ENCODE data around the gene CASK.

CASK gene

DNA sequence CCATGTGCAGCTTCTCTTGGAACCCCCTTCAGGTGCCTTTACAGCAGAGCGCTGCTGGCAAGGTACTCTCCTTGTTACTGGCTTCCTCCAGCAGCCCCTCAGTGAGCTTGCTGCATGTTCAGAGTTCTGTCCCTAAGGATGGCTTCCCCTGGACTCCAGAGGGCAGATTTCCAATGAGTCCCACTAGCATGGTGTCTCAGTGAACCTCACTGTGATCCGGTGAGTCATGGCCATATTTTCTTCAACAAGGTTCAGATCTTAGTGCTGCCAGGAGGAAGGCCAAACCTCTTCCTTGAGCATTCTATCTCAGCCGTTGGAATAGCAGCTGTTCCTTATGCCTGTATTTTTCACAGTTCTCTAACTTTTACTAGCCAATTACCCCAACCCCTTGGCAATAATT is 98.8 kb downstream of the CASK start:
- no peak overlapping the region for H3K4me3 ChIP-seq (ENCODE audit: low read depth, low read length)
- H4K91ac ChIP-seq (ENCODE audit: low read depth, low read length), result no peak overlapping the region
- DNase-seq, result no peak
- H2AFZ ChIP-seq (ENCODE audit: insufficient read depth, low read length, poor library complexity), result no peak overlapping the region
- H3K14ac ChIP-seq (ENCODE audit: low read length), result no peak overlapping the region
- H3K9ac ChIP-seq (ENCODE audit: low read length), result no peak overlapping the region
- H4K12ac ChIP-seq (ENCODE audit: low read depth, low read length), result no peak overlapping the region
- no peaks in the 10 kb centered on the region for H3K27me3 ChIP-seq (ENCODE audit: insufficient read depth, low read length)
- no peak overlapping the region for H3K4me2 ChIP-seq (ENCODE audit: low read length)
- no peak overlapping the region for H2BK12ac ChIP-seq (ENCODE audit: low read length)
- no peaks in the 10 kb centered on the region for H3K9me3 ChIP-seq (ENCODE audit: insufficient read depth, low read depth, low read length)
- no peak overlapping the region for H2AK5ac ChIP-seq (ENCODE audit: low read length)
- H3K23ac ChIP-seq (ENCODE audit: low read length), result no peak overlapping the region
- no peak overlapping the region for H3K27ac ChIP-seq (ENCODE audit: low read depth, low read length)
- no CpG with 5 or more reads among the region's 3 CpGs for WGBS (ENCODE audit: extremely low coverage, insufficient coverage, insufficient read length)
- no peaks in the 10 kb centered on the region for H3K36me3 ChIP-seq (ENCODE audit: control insufficient read depth in 1 of 2, insufficient read depth in 2 of 2, low read length in 2 of 2)
- no peak overlapping the region for H2BK120ac ChIP-seq (ENCODE audit: insufficient read depth, low read length, poor library complexity)
- no peaks in the 10 kb centered on the region for H3K4me1 ChIP-seq (ENCODE audit: control insufficient read depth in 1 of 2, insufficient read depth in 2 of 2, low read length in 2 of 2)
- no peak overlapping the region for H3K4ac ChIP-seq (ENCODE audit: low read depth, low read length)
- H3K18ac ChIP-seq (ENCODE audit: low read length), result no peak overlapping the region
- H4K8ac ChIP-seq (ENCODE audit: low read depth, low read length), result no peak overlapping the region
- H3K79me1 ChIP-seq (ENCODE audit: low read length), result no peaks in the 10 kb centered on the region
- H3K79me2 ChIP-seq (ENCODE audit: control insufficient read depth, insufficient read depth, low read length, poor library complexity), result no peaks in the 10 kb centered on the region
- no peak overlapping the region for H2BK5ac ChIP-seq (ENCODE audit: low read depth, low read length, poor library complexity)

DNA sequence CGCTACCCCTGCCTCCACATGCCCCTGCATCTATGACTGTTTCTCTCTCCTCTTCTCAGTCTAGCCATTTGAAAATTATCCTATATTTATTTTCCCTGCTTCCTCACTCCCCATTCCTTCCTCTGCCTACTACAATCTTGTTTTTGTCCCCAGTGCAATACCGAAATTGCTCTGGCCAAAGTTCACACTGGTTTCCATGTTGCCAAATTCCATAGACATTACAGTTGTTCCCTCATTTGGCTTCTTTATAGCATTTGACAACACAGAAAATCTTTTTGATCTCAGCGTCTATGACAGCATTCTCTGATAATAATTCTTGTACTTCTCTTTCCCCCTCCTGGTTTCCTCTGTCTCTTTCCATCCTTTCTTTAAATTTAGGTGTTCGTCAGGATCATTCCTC is 100.0 kb downstream of the CASK start:
- Histone ChIP-seq H3K9me3 (ENCODE audit: insufficient read depth, low read depth, low read length) (no peaks in the 10 kb centered on the region), H4K91ac (ENCODE audit: low read depth, low read length) (no peak overlapping the region), H3K4me2 (ENCODE audit: low read length) (no peak overlapping the region), H3K4ac (ENCODE audit: low read depth, low read length) (no peak overlapping the region), H3K79me2 (ENCODE audit: control insufficient read depth, insufficient read depth, low read length, poor library complexity) (no peaks in the 10 kb centered on the region), H4K12ac (ENCODE audit: low read depth, low read length) (no peak overlapping the region), H2AFZ (ENCODE audit: insufficient read depth, low read length, poor library complexity) (no peak overlapping the region), H2AK5ac (ENCODE audit: low read length) (no peak overlapping the region), H3K4me3 (ENCODE audit: low read depth, low read length) (no peak overlapping the region), H3K4me1 (ENCODE audit: control insufficient read depth in 1 of 2, insufficient read depth in 2 of 2, low read length in 2 of 2) (no peaks in the 10 kb centered on the region), H2BK12ac (ENCODE audit: low read length) (no peak overlapping the region), H3K79me1 (ENCODE audit: low read length) (no peaks in the 10 kb centered on the region), H3K27ac (ENCODE audit: low read depth, low read length) (no peak overlapping the region), H3K18ac (ENCODE audit: low read length) (no peak overlapping the region), H3K14ac (ENCODE audit: low read length) (no peak overlapping the region), H3K36me3 (ENCODE audit: control insufficient read depth in 1 of 2, insufficient read depth in 2 of 2, low read length in 2 of 2) (no peaks in the 10 kb centered on the region), H3K9ac (ENCODE audit: low read length) (no peak overlapping the region), H2BK120ac (ENCODE audit: insufficient read depth, low read length, poor library complexity) (no peak overlapping the region), H3K27me3 (ENCODE audit: insufficient read depth, low read length) (no peaks in the 10 kb centered on the region), H2BK5ac (ENCODE audit: low read depth, low read length, poor library complexity) (no peak overlapping the region), H3K23ac (ENCODE audit: low read length) (no peak overlapping the region), H4K8ac (ENCODE audit: low read depth, low read length) (no peak overlapping the region)
- DNase-seq, result no peak
- no CpG with 5 or more reads among the region's 4 CpGs for WGBS (ENCODE audit: extremely low coverage, insufficient coverage, insufficient read length)

DNA sequence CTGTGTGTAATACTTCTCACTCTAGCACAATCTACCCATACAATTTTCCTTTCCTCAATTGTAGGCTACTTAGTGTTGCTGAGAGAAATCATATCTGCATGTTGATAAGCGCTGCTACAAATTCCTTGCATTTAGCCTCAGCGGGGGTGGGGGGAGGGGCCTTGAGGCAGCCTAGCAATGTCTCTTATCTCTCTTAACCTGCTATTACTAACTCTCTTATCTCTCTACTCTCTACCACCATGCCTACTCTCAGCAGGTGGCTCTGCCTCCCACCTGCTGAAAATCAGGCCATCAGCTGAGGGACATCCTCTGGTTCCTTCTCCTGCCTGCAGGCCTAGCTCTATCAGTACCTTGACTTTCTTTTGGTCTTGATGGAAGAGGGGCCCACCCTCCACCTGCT is 100.5 kb downstream of the CASK start:
- Histone ChIP-seq H2BK5ac (ENCODE audit: low read depth, low read length, poor library complexity) (no peak overlapping the region), H2BK120ac (ENCODE audit: insufficient read depth, low read length, poor library complexity) (no peak overlapping the region), H3K23ac (ENCODE audit: low read length) (no peak overlapping the region), H3K4ac (ENCODE audit: low read depth, low read length) (no peak overlapping the region), H4K91ac (ENCODE audit: low read depth, low read length) (no peak overlapping the region), H2BK12ac (ENCODE audit: low read length) (no peak overlapping the region), H4K8ac (ENCODE audit: low read depth, low read length) (no peak overlapping the region), H3K14ac (ENCODE audit: low read length) (no peak overlapping the region), H3K9me3 (ENCODE audit: insufficient read depth, low read depth, low read length) (no peaks in the 10 kb centered on the region), H3K36me3 (ENCODE audit: control insufficient read depth in 1 of 2, insufficient read depth in 2 of 2, low read length in 2 of 2) (no peaks in the 10 kb centered on the region), H4K12ac (ENCODE audit: low read depth, low read length) (no peak overlapping the region), H3K18ac (ENCODE audit: low read length) (no peak overlapping the region), H3K4me3 (ENCODE audit: low read depth, low read length) (no peak overlapping the region), H3K79me2 (ENCODE audit: control insufficient read depth, insufficient read depth, low read length, poor library complexity) (no peaks in the 10 kb centered on the region), H3K27ac (ENCODE audit: low read depth, low read length) (no peak overlapping the region), H3K79me1 (ENCODE audit: low read length) (no peaks in the 10 kb centered on the region), H3K4me2 (ENCODE audit: low read length) (no peak overlapping the region), H3K9ac (ENCODE audit: low read length) (no peak overlapping the region), H2AFZ (ENCODE audit: insufficient read depth, low read length, poor library complexity) (no peak overlapping the region), H3K27me3 (ENCODE audit: insufficient read depth, low read length) (no peaks in the 10 kb centered on the region), H3K4me1 (ENCODE audit: control insufficient read depth in 1 of 2, insufficient read depth in 2 of 2, low read length in 2 of 2) (no peaks in the 10 kb centered on the region), H2AK5ac (ENCODE audit: low read length) (no peak overlapping the region)
- DNase-seq, result peak; percentile 36 to 46
- no CpG with 5 or more reads among the region's 2 CpGs for WGBS (ENCODE audit: extremely low coverage, insufficient coverage, insufficient read length)

DNA sequence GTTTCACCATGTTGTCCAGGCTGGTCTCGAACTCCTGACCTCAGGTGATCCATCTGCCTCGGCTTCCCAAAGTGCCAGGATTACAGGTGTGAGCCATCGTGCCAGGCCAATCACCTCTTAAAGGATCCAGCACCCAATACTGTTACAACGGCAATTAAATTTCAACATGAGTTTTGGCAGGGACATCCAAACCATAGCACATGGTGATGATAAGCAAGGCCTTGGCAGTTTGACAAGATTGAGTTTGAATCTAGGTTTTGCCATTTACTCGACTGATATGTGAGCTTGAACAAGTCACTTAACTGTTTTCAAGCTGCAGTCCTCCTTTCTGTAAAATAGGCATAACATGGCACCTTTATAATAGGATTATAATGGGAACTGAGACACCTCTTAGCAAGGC is 115.3 kb downstream of the CASK start:
- Histone ChIP-seq H3K23ac (ENCODE audit: low read length) (no peak overlapping the region), H3K4me1 (ENCODE audit: control insufficient read depth in 1 of 2, insufficient read depth in 2 of 2, low read length in 2 of 2) (no peaks in the 10 kb centered on the region), H3K4me2 (ENCODE audit: low read length) (no peak overlapping the region), H2AK5ac (ENCODE audit: low read length) (no peak overlapping the region), H3K4ac (ENCODE audit: low read depth, low read length) (no peak overlapping the region), H2BK5ac (ENCODE audit: low read depth, low read length, poor library complexity) (no peak overlapping the region), H3K27ac (ENCODE audit: low read depth, low read length) (no peak overlapping the region), H3K27me3 (ENCODE audit: insufficient read depth, low read length) (no peaks in the 10 kb centered on the region), H4K12ac (ENCODE audit: low read depth, low read length) (no peak overlapping the region), H3K14ac (ENCODE audit: low read length) (no peak overlapping the region), H2AFZ (ENCODE audit: insufficient read depth, low read length, poor library complexity) (no peak overlapping the region), H3K18ac (ENCODE audit: low read length) (no peak overlapping the region), H3K79me2 (ENCODE audit: control insufficient read depth, insufficient read depth, low read length, poor library complexity) (no peaks in the 10 kb centered on the region), H3K4me3 (ENCODE audit: low read depth, low read length) (no peak overlapping the region), H4K91ac (ENCODE audit: low read depth, low read length) (no peak overlapping the region), H3K79me1 (ENCODE audit: low read length) (no peaks in the 10 kb centered on the region), H2BK120ac (ENCODE audit: insufficient read depth, low read length, poor library complexity) (no peak overlapping the region), H3K9ac (ENCODE audit: low read length) (no peak overlapping the region), H4K8ac (ENCODE audit: low read depth, low read length) (no peak overlapping the region), H2BK12ac (ENCODE audit: low read length) (no peak overlapping the region), H3K36me3 (ENCODE audit: control insufficient read depth in 1 of 2, insufficient read depth in 2 of 2, low read length in 2 of 2) (no peaks in the 10 kb centered on the region), H3K9me3 (ENCODE audit: insufficient read depth, low read depth, low read length) (no peaks in the 10 kb centered on the region)
- DNase-seq, result no peak
- no CpG with 5 or more reads among the region's 5 CpGs for WGBS (ENCODE audit: extremely low coverage, insufficient coverage, insufficient read length)
